K562 (cell line): ENCODE results near the gene PIK3R2.

Experiments used
- HDAC2 ChIP-seq: fragments of 450-650 bp; IDR thresholded peaks from 2 replicates; pipeline ENCODE4 v1.6.1; 2016; ENCODE audit warnings: mild to moderate bottlenecking
- RBBP5 ChIP-seq: fragments of 200-600 bp; sonication (generic); IDR thresholded peaks from 2 replicates; pipeline ENCODE4 v1.6.1; 2012; ENCODE audit warnings: borderline replicate concordance, mild to moderate bottlenecking, low read length, control low read depth, inconsistent platforms; ENCODE audit not compliant: insufficient read depth, poor library complexity, severe bottlenecking

GRCh38 chr19:18119717-18120105, 33.3 kb upstream of the PIK3R2 start:
- TF ChIP-seq HDAC2 (no peak), RBBP5 (no peak)
